LNCaP clone FGC (cell line): ENCODE measurements around the gene ZNF362.
A peak's percentile ranks its signal among the peaks of the same experiment; 100 is the strongest.

Experiments used
- DNase-seq: peaks from one replicate; pipeline ENCODE4 v3.0.0-alpha.2; 2011; ENCODE audit warnings: low read depth
- H3K4me3 ChIP-seq: 2 replicates; pipeline ENCODE4 v1.5.1; 2011; ENCODE audit warnings: mild to moderate bottlenecking, low read depth, low read length, control low read depth
- CTCF ChIP-seq: IDR thresholded peaks from 2 replicates; pipeline ENCODE4 v1.5.1; 2012; ENCODE audit warnings: mild to moderate bottlenecking; ENCODE audit not compliant: control insufficient read depth, insufficient read depth; ENCODE audit errors: extremely low read depth

The ZNF362 gene

GRCh38 chr1:33254491-33254890, 1.8 kb upstream of the ZNF362 start:
- H3K4me3 ChIP-seq: no peak overlapping the region
- no peak for DNase-seq
- no peak for TF ChIP-seq CTCF

GRCh38 chr1:33255347-33256220, 708 bp upstream of the ZNF362 start:
- peak overlapping the region; percentile 50 for H3K4me3 ChIP-seq
- TF ChIP-seq CTCF: no peak
- DNase-seq: peak; percentile 57

GRCh38 chr1:33256221-33256470, 146 bp upstream of the ZNF362 start:
- H3K4me3 ChIP-seq: no peak overlapping the region
- no peak for DNase-seq
- no peak for TF ChIP-seq CTCF

GRCh38 chr1:33257207-33257771, 997 bp downstream of the ZNF362 start:
- no peak for DNase-seq
- peak overlapping the region; percentile 76 for H3K4me3 ChIP-seq

GRCh38 chr1:33257772-33258712, 1.8 kb downstream of the ZNF362 start:
- DNase-seq: no peak
- peak overlapping the region; percentile 76 for H3K4me3 ChIP-seq
- TF ChIP-seq CTCF: no peak

More at GRCh38 chr1:33257207-33257771, 997 bp downstream of the ZNF362 start:
- TF ChIP-seq CTCF: no peak

GRCh38 chr1:33258788-33259274, 2.5 kb downstream of the ZNF362 start:
- no peak overlapping the region for H3K4me3 ChIP-seq
- no peak for TF ChIP-seq CTCF
- DNase-seq: no peak
